HG03103 (cell line): ENCODE data around the gene HMGB2.

ENCODE experiments used
- ATAC-seq: cut with Tn5 transposase; IDR thresholded peaks from one replicate; pipeline ENCODE4 v1.9.1; 2021; ENCODE audit warnings: low read depth; ENCODE audit not compliant: unreplicated experiment

HMGB2 gene

DNA sequence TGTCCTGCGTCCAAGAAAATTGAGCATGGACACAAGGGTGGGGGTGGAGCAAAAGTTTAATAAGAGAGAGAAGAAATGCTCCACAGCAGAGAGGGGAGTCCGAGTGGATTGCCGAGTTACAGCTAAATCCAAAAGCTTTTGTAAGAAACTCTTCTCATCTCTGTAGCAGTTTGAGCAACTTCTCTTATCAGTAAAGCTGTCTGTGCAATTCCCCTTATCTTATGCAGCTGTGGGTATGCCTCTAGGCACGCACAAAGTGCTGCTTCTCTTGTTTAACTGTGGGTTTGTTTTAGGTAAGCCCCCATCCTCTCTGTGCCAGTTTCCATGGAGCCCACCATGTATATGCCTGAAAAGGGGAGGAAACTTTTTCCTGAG, 44.8 kb downstream of the HMGB2 start:
- no peak for ATAC-seq

DNA sequence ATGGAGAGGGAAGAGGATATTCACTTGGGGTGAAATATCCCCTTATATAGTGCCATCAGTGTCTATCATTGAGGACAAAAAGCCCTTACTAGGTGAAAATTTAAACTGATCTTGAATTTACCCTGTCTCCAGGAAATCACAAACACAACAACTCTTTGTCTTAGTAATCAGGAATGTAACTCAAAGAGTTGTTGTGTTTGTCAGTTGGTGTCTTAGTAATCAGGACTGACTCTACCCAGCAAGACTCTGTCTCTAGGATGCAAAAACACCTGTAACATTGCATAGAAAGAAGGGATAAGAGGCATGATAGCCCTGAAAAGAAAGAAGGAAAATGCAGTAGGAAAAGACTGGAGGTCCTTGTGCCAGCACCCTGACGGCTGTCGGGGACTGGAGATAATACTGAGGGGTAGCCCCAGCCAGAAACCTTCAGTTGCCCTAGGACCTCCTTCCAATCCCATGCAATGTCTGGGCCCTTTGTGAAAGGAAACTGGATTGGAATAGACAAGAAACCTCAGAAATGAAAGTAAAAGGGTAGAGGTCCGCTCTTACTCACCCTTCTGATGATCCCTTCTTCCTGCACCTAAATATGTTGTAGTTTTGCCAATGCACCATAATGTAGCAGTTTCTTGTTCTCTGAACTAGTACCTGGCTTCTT, 45.3 kb downstream of the HMGB2 start:
- peak; percentile 2 for ATAC-seq

DNA sequence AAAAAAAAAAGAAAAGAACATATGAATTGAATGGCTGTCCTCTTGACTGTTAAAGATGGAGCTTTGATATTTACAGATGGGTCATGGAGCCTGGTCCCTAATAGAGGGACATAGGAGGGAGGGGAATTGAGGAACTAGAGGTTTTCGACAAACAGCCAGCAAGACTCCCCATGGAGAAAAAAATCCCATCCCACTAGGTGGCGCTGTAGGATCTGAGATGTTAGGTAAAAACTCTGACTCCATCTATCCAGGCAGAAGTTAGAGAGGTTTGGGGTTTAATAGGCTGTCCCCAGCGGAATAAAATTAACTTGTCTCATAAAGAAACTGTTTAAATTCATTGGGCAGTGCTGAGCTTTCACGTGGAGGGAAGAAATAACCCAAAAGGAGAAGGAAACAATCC, 45.9 kb downstream of the HMGB2 start:
- peak; percentile 60 for ATAC-seq

DNA sequence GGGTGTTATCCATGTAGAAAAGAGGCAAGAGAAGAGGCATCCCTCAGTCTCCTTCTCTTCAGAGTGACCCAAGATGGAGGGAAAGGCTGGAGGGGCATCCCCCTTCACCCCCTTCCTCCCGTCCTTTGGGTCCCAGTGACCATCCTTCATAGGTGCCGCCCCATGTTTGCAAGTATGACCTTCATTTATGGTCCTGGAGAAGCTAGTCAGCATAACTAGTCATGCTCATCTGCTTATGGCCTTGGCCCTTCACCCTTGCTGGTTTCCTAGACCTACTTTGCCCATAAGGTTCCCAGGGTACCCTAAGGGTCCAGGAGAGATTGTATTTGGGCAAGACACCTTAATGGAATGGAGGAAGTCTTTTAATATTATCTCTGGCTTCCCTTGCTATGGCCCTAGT, 46.7 kb downstream of the HMGB2 start:
- ATAC-seq = no peak

DNA sequence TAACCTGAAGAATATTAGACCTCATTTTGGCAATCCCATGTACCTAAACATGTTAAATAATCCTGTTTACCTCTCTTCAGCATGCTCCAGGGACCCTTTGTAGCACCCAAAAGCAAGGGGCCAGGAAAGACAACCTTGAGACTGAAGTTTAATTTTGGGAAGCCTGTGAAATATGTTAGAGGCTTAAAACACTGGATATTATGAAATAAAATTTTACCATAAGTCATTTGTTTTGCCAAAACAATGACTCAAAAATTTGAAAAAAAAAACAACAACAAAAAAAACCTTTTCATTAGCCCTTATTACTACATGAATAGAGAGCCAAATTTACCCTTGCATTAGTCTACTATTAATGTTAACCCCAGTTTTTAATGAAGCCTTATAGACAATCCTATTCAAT, 49.7 kb downstream of the HMGB2 start:
- no peak for ATAC-seq

DNA sequence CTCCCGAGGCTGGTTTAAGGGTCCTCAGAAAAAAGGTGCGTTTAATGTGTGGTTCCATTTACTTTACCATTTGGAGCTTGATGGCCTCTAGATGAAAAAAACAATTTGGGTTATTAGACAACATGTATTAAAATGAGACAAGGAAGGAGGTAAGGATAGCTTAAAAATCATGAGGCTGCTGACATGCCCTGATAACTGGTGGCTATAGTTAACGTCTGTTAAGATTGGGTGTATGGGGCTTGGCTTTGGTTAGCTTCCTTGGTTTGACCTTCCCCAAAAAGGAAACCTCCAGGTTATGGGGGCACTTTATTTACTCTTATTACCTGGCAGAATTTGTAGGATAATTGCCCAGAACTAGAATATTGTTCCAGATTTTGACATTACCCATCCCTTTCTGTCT, 51.5 kb downstream of the HMGB2 start:
- no peak for ATAC-seq

DNA sequence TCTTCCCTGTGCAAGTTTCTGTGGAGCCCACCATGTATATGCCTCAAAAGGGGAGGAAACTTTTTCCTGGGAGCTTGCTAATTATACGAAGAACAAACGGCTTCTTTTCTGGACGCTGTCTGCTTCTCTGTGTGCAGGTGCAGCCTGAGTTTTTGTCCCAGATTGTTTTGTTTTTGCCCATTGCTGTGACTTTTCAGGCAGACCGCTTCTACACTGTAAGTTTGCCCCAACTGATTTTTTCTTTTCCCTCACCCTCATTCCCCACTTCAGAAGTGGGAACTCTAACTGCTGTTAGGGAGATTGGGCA, 51.9 kb downstream of the HMGB2 start:
- no peak for ATAC-seq

DNA sequence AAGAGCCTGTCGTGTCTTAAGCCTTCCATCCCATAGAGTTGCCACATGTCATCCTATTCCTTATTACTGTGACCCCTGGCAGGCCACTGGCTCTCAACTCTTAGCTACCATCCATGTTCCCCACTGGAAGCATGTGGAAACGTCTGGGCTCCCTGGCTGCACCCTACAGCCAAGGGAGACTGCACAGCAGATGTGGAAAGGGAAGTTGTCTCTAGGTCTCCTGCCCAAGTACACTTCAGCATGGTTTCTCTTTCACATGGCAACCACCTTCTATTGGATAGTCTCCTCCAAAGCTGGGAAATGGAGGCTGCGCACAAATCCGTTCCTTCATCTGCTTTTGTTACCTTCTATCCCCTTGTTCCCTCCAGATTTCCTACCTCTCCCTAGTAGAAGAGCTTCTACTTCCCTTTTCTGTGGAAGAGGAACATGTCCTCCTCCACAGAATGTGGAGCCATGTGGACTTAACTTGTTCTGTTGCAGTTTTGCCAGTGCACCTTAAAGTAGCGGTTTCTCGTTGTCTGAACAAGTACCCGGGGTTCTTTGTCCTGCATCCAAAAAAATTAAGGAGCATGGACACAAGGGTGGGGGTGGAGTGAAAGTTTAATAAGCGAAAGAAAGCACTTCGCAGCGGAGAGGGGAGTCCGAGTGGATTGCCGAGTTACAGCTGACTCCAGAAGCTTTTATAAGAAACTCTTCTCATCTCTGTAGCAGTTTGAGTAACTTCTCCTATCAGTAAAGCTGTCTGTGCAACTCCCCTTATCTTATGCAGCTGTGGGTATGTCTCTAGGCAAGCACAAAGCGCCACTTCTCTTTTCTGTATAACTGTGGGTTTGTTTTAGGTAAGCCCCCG, 52.5 kb downstream of the HMGB2 start:
- ATAC-seq = peak; percentile 45
